ENCODE data around the gene ASTN2. TPM values are rescaled to one million over a fixed set of nuclear protein-coding genes. Genes with fewer than 3 reads are reported as not detected.

The ASTN2 gene
- total and polyA plus RNA-seq, 10 of the 15 experiments (the other 5 are each of a cell fraction or from before 2014, with no cell fraction given): 1.4 to 15.7 (median 7.0) TPM

GRCh38 chr9:117377046-117377445, 37.8 kb downstream of the ASTN2 start:
- no peaks in the 10 kb centered on the region for H4K20me1 ChIP-seq (ENCODE audit: control insufficient read depth, insufficient read depth)
- no peaks in the 10 kb centered on the region for H3K79me2 ChIP-seq (ENCODE audit: control insufficient read depth, insufficient read depth, low read length)
- no peak overlapping the region for H3K9ac ChIP-seq (ENCODE audit: control insufficient read depth, insufficient read depth, low read length)
- H2AFZ ChIP-seq (ENCODE audit: control insufficient read depth, low read depth, low read length): no peak overlapping the region
- H3K27me3 ChIP-seq (replicated peaks in 1 of 2; ENCODE audit: control insufficient read depth in 2 of 2, insufficient read depth in 2 of 2, low read length in 1 of 2): no peaks in the 10 kb centered on the region; a peak in 2 of 4 replicates
- BruUV-seq (replicated peaks): no TSS peak
- H3K4me1 ChIP-seq (ENCODE audit: control insufficient read depth, insufficient read depth, low read length): no peaks in the 10 kb centered on the region
- ATAC-seq: no peak
- ChIA-PET POLR2A (no interaction called here), SMC1A (ENCODE audit: uncharacterized antibody, unreplicated experiment) (no interaction called here), CTCF (no interaction called here), RAD21 (ENCODE audit: unreplicated experiment) (no interaction called here)
- in situ Hi-C loops (cut with MboI) (no loop called here), intact Hi-C loops (cut with micrococcal nuclease; ENCODE audit: unreplicated experiment) (no loop called here)
- no peaks in the 10 kb centered on the region for H3K36me3 ChIP-seq (ENCODE audit: control insufficient read depth in 2 of 2, insufficient read depth in 2 of 2, low read length in 1 of 2)
- no peak overlapping the region for H3K4me2 ChIP-seq (ENCODE audit: control insufficient read depth, insufficient read depth)
- no peak for TF ChIP-seq ELK1 (IDR thresholded peaks at IDR 0.05; ENCODE audit: low read depth, low read length)
- TF ChIP-seq NKRF (conservative IDR thresholded peaks at IDR 0.05): no peak
- no peak for TF ChIP-seq IRF5 (IDR thresholded peaks at IDR 0.05; ENCODE audit: borderline replicate concordance)
- no peak for TF ChIP-seq CTCF (IDR thresholded peaks at IDR 0.05 in 2 of 3, conservative IDR thresholded peaks at IDR 0.05 in 1 of 3; ENCODE audit: control insufficient read depth in 2 of 3, extremely low read depth in 1 of 3, insufficient read depth in 1 of 3, low read depth in 3 of 3, low read length in 3 of 3)
- no peak for TF ChIP-seq IRF3 (IDR thresholded peaks at IDR 0.05)
- TF ChIP-seq CHD1 (IDR thresholded peaks at IDR 0.05; ENCODE audit: low read depth, low read length): no peak
- no peak for TF ChIP-seq MYC (IDR thresholded peaks at IDR 0.05; ENCODE audit: insufficient read depth, insufficient read length, insufficient replicate concordance, low read length, severe bottlenecking)
- no peak for TF ChIP-seq RAD21 (IDR thresholded peaks at IDR 0.05; ENCODE audit: insufficient read depth, low read depth, low read length)
- no peak for TF ChIP-seq DPF2 (IDR thresholded peaks at IDR 0.05)
- TF ChIP-seq SPI1 (IDR thresholded peaks at IDR 0.05; ENCODE audit: borderline replicate concordance, insufficient read depth, low read depth, low read length): no peak
- no peak for TF ChIP-seq EGR1 (IDR thresholded peaks at IDR 0.05; ENCODE audit: borderline replicate concordance in 1 of 2, low read depth in 2 of 2, low read length in 2 of 2)
- no peak for TF ChIP-seq FOXK2 (IDR thresholded peaks at IDR 0.05)
- TF ChIP-seq BCL11A (IDR thresholded peaks at IDR 0.05; ENCODE audit: low read depth, low read length): no peak
- no peak for TF ChIP-seq EP300 (IDR thresholded peaks at IDR 0.05; ENCODE audit: borderline replicate concordance in 1 of 2, control insufficient read depth in 1 of 2, low read depth in 2 of 2, low read length in 2 of 2)
- TF ChIP-seq CBX3 (IDR thresholded peaks at IDR 0.05; ENCODE audit: borderline replicate concordance, low read depth): no peak
- no peak for TF ChIP-seq NFYA (IDR thresholded peaks at IDR 0.05; ENCODE audit: borderline replicate concordance, low read depth, low read length)
- no peak for TF ChIP-seq RAD51 (IDR thresholded peaks at IDR 0.05)
- WGBS (ENCODE audit: insufficient coverage, insufficient replicate concordance, low lambda C conversion rate, missing lambda C conversion rate): 50% methylated on average over 5 of the region's 5 CpGs
- no peak for DNase-seq (ENCODE audit: low read depth, low spot score)
- no peak overlapping the region for H3K27ac ChIP-seq (ENCODE audit: control insufficient read depth, insufficient read depth)
- H3K9me3 ChIP-seq (replicated peaks; ENCODE audit: control insufficient read depth, insufficient read depth, low read length): no peaks in the 10 kb centered on the region
- no peak overlapping the region for H3K4me3 ChIP-seq
- FAIRE-seq: no peak
